OCI-LY3 (cell line): ENCODE data around the gene R3HDM4.

Source experiments
- EZH2phosphoT487 ChIP-seq: fragments of 200-600 bp; shearing (Covaris generic); IDR thresholded peaks from 2 replicates; pipeline ENCODE4 v1.6.1; 2018; ENCODE audit warnings: antibody characterized with exemption, mixed run types, low read depth
- TF ChIP-seq, protein P1 (sequence below): fragments of 200-600, 300-600 bp; sonication (generic); IDR thresholded peaks from 2 replicates; pipeline ENCODE4 v1.5.1; 2014; ENCODE audit warnings: antibody characterized with exemption, low read length, low read depth

DNA sequence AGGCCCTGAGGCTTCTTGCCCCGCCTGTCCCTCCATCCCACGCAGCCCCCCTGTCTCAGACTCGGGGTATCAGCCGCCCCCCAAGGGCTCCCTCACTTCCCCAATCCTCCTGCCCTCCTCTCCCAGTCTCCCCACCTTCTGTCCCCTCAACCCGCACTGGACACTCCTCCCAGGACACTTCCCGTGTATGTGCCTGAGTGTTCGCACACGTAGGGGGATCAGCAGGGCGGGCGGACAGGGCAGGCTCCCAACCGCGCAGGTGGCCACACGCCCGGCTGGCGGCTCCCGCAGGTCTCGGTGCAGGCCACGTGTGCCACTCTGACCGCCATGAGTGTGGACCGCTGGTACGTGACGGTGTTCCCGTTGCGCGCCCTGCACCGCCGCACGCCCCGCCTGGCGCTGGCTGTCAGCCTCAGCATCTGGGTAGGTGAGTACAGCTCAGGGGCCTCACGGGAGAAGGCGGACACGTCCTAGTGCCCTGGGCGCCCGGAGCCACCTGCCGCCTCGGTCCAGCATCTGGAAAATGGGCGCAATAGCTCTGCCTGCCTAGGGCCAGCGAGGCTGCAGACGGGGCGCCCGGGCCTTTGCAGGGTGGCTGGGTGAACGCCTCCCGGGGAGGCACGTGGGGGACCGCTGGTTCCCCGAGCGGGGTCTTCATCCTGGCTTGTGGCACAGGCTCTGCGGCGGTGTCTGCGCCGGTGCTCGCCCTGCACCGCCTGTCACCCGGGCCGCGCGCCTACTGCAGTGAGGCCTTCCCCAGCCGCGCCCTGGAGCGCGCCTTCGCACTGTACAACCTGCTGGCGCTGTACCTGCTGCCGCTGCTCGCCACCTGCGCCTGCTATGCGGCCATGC lies 6.4 kb upstream of the R3HDM4 start:
- TF ChIP-seq, protein P1, sequence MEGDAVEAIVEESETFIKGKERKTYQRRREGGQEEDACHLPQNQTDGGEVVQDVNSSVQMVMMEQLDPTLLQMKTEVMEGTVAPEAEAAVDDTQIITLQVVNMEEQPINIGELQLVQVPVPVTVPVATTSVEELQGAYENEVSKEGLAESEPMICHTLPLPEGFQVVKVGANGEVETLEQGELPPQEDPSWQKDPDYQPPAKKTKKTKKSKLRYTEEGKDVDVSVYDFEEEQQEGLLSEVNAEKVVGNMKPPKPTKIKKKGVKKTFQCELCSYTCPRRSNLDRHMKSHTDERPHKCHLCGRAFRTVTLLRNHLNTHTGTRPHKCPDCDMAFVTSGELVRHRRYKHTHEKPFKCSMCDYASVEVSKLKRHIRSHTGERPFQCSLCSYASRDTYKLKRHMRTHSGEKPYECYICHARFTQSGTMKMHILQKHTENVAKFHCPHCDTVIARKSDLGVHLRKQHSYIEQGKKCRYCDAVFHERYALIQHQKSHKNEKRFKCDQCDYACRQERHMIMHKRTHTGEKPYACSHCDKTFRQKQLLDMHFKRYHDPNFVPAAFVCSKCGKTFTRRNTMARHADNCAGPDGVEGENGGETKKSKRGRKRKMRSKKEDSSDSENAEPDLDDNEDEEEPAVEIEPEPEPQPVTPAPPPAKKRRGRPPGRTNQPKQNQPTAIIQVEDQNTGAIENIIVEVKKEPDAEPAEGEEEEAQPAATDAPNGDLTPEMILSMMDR, result no peak
- TF ChIP-seq EZH2phosphoT487, result no peak
